Left ventricle myocardium superior (tissue), 1 donor: ENCODE measurements around the gene TMEM52. TPM values are rescaled to one million over a fixed set of nuclear protein-coding genes. Genes with fewer than 3 reads are reported as not detected.

Experiments
- ATAC-seq: fragments of 200-7000 bp; cut with Tn5 transposase; one replicate; pipeline ENCODE4 v1.9.1; 2020; ENCODE audit warnings: mild to moderate bottlenecking, moderate library complexity
- DNase-seq: peaks from one replicate; pipeline ENCODE4 v3.0.0-alpha.2; 2020
- intact Hi-C: fragments of 100-400 bp; cut with micrococcal nuclease; formaldehyde crosslinking; loops from one replicate; pipeline ENCODE4 v1.11.0; 2022
- total RNA-seq: library from RNA; stranded (reverse); fragmentation: NEBNext Ultra II Directional; extraction: Animal tissue kit (Norgen Biotek cat#: 25700); gene quantifications from one replicate; pipeline ENCODE4 v1.2.1, GENCODE V29; 2021
- donor health status: DM: no; HTN: yes; CAD: no; lungs with severe emphysema.

The TMEM52 gene
- total RNA-seq, 1 donor from 2014 or later, result 1.7 TPM

DNA sequence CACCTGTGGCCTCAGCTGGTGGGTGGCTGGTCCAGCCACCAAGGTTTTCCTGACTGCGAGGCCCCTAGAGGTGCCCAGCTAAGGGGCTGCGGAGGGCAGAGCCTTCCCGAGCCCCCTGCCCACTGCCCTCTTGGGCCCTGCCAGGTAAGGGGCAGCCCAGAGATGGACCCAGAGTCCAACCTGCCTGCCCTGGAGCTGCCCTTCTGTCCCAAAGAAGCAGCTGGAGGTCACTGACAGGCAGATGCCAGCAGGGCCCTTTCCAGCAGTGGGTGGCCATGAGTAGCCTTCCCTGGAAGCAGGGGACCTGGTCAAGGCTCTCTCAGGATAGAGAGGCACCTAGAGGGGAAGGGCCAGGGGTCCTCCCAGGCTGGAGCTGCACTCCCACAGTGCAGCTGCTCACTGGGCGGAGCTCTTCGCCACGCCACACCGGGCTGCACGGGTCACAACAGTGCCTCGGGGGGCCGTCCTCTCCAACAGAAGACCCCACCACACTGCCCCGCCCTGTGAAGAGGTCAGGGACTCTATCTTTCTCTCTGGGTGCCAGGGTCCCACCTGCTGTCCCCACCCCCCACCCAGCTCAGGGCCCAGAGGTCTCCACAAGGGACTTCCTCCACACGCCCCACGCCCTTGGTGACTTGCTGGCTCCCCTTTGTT, 17.3 kb downstream of the TMEM52 start:
- DNase-seq (peak; percentile 15), ATAC-seq (no peak)
- intact Hi-C loops, result no loop called here

DNA sequence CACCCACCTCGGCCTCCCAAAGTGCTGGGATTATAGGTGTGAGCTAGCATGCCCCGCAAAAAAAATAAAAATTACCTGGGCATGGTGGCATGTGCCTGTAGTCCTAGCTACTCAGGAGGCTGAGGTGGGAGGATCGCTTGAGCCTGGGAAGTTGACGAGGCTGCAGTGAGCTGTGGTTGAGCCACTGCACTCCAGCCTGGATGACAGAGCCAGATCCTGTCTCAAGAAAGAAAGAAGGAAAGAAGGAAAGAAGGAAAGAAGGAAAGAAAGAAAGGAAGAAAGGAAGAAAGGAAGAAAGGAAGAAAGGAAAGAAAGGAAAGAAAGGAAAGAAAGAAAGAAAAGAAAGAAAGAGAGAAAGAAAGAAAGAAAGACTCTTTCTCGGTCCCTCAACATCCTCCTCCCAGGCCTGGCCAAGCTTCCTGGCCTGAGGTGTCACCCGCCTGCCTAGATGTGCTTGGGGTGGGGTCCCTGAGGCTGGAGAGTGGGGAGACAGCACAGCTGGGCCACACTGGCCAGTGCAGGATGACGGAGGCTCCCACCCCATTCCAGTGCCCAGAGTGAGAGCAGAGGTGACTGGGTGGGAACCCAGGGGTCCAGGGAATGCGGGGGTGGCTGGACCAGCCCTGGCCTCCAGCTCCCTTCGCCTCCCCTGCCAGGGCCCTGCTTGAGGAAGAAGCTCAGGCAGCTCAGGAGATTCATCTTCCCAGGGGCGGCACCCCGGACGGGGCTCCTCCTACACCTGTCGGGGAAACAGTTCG, 18.0 kb downstream of the TMEM52 start:
- peak; percentile 8 for DNase-seq
- intact Hi-C loops, result no loop called here

DNA sequence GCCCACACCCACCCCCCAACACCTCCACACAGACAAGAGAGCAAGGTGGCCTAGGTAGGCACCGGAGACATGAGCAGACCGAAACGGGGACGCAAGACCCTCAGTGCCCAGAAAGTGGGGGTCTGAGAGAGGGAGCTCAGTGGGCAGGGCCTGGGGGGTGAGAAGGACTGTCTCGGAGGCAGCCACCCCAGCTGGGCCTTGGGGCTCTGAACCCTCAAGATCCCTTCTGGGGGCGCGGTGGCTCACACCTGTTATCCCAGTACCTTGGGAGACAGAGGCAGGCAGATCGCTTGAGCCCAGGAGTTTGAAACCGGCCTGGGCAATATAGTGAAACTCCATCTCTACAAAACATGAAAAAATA, 19.1 kb downstream of the TMEM52 start:
- DNase-seq, result no peak
- no peak for ATAC-seq
- intact Hi-C loops, result loop anchor here (10.0 kb wide), 1 partner anchor 125 kb away; the partner anchor contains the start of gene NADK

More for the DNA sequence above, 18.0 kb downstream of the TMEM52 start:
- ATAC-seq, result no peak

DNA sequence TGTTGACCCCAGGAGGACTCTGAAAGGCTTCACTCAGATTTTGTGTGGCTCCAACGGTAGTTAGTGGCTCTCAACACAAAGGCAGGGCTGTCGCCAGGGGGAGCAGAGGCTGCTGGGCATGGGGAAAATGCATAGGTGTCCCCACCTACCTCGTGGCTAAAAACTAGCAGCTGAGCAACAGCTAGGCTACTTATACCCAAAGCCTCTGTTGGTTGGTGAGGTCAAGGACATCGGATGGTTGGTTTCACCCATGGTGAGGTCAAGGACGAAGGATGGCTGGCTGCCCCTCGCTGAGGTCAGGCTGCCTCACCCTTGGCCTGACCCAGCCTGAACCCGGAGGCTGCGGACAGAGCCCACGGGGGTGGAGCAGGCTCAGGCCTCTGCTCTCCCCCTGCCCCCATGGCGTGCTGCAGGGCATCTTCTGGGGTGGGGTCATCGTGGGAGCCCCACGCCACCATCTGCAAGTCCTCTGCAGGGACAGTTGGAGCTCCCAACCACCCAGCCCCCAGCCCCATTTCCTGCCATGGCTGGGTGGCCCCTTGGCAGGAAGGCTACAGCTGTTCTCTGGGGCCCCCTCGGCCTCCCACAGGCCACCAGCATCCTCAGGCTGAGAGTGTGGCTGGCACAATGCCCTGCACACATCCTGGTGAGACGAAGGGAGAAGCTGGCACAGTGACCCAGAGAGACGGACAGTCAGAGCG, 19.7 kb downstream of the TMEM52 start:
- intact Hi-C loops, result loop anchor here (10.0 kb wide), 1 partner anchor 125 kb away; the partner anchor contains the start of gene NADK
- ATAC-seq (no peak), DNase-seq (no peak)

DNA sequence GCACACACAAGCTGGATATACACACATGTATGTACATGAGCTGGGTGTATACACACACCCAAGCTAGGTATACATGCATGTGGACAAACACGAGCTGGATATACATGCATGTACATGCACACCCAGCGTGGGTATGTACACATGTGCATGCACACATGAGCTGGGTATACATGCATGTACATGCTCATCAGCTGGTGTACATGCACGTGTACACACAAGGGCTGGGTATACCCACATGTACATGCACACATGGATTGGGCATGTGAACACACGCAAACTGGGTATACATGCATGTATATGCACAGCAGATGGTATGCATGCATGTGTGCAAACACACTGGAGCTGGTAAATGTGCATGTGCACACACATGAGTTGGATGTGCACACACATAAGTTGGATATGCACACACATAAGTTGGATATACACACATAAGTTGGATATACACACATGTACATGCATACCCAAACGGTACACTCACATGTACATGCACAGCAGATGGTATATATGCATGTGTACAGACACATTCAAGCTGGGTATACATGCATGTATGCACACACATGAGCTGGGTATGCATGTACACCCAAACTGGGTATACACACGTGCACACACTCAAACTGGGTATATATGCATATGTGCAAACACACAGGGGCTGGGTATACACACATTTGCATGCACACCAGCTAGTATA, 20.7 kb downstream of the TMEM52 start:
- no peak for ATAC-seq
- intact Hi-C loops, result loop anchor here (10.0 kb wide), 1 partner anchor 124 kb away; the partner anchor contains the start of gene NADK
- DNase-seq, result no peak

DNA sequence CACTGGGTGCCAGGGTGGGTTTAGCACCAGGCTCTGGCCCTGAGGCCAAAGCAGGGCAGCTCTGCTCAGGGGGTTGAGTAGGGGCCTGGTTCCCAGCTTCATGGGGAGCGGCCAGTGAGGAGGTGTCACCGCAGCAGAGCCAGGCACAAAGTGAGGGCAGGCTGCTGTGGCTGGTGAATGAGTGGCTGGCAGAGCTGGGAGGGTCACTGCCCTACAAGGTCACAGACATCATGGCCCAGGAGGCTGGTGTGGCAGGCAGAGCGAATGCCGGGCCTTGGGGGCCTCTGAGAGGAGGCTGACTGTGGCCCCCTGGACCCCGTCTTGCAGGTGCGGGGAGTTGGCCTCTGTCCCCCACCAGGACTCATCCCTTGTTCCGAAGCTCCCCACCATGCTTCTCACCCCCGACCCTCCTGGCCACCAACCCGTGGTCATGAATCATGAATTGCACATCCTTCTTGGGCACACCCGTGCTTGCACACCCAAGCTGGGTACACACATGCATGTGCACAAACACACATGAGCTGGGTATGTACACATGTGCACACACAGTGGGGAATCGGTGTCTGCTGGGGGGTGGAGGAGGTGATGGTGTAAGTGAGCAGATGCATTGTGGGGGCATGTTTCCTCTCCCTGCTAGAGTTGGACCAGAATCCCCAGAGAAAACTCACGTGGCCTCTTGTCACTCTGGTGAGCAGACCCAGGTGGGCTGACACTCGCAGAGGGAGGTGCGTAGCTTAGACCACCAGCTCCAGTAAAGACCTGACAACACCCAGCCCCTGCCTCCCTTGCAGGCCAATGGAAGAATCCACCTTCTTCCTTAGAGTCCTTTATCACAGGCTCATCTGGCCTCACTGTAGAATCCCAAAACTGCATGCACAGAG, 23.4 kb downstream of the TMEM52 start:
- ATAC-seq (no peak), DNase-seq (no peak)
- intact Hi-C loops, result loop anchor here (10.0 kb wide), 1 partner anchor 121 kb away; the partner anchor contains the start of gene NADK

DNA sequence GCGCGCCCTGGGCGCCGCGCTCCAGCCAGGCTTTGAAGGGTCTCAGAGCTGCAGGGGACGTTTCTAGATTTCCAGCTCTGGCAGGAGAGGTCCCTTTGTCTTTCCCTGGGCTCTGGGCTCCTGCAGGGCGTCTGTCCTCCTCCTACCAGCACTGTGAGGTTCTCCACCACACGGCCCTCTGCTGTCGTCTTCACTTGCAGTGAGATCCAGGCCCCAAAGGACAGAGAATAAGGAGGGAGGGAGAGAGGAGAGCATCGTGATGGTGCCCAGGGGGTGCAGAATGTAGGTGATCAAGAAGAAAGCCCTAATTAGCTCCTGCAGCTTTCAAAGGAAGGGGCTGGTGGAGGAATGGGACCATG, 24.0 kb downstream of the TMEM52 start:
- intact Hi-C loops, result loop anchor here (10.0 kb wide), 1 partner anchor 120 kb away; the partner anchor contains the start of gene NADK
- DNase-seq (no peak), ATAC-seq (no peak)

DNA sequence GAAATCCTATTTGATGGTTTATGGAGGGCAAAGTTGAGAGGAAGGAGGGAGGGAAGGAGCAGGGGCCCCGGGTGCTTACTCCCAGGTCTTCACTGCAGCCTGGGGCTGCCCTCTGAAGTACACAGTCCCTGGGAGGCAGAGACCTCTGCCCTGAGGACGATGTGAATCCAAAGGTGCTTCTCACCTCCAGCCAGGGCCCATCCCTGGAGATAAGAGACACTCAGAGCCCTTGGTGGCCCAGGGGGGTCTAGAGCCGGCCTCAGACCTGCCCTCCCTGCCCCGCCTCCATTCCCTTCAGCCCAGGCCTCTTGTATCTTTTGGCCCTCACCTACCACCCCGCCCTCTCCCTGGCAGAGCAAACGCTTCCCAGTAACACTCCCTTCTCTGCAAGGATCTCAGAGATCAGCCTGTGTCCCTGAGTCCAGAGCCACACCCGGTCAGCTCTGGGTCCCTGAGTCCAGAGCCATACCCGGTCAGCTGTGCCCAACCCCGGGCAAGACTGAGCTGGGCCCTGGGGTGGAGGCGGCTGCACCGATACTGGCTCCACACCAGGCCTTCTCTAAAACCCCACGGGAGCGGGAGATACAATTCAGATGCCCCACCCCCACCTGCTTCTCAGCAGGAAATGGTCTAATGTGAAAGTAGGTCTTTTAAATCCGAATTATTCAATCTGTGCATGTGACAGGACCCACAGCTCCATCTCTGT, 24.6 kb downstream of the TMEM52 start:
- peak; percentile 36 for ATAC-seq
- peak; percentile 70 for DNase-seq
- intact Hi-C loops, result loop anchor here (10.0 kb wide), 1 partner anchor 120 kb away; the partner anchor contains the start of gene NADK

DNA sequence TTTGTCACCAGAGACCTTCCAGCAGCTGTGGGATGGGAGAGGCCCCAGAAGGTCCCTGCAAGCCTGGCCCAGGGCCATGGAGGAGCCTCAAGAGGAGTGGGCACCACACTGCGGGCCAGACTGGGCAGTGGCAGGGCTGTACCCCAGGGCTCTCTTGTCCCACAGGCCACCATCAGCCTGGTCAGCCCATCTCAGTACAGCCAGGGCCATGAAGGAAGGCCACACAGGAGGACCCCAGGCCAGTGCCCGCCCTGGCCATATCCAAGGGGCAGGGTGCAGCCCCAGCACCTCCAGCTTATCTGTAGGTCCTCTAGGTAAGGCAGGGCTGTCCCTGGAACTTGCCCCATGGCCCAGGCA, 25.1 kb downstream of the TMEM52 start:
- ATAC-seq (no peak), DNase-seq (no peak)
- intact Hi-C loops, result loop anchor here (10.0 kb wide), 1 partner anchor 119 kb away; the partner anchor contains the start of gene NADK

DNA sequence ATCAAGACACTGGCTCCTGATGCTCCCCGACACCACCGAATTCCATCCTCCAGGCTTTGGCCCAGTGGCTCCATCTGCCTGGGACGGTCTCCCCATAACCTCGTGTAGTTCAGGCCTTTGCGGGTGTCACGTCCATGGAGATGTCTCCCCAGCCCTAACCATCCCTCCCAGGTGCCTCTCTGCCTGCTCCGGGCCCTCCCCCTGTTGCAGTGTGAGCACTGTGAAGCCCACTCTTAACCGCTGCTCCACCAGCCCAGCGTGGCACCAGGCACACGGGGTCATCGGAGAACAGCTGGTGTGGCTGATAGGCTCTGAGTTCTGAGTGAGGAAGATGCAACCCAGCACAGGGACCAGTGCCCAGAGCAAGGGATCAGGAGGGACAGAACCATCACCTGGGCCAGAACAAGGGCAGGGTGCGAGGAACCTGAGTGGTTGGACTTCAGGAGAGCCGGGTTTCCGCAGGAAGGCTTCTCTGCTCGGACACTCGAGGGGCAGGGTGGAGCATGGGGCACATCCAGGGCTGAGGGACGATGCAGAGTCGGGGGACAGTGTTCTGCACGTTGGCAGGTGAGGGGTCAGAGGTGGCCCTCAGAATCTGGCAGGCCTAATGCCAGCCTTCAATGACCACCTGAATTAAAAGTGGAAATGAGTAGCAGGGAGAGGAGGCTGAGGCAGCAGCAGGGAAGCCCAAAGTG, 25.6 kb downstream of the TMEM52 start:
- no peak for ATAC-seq
- intact Hi-C loops, result loop anchor here (10.0 kb wide), 1 partner anchor 119 kb away; the partner anchor contains the start of gene NADK

DNA sequence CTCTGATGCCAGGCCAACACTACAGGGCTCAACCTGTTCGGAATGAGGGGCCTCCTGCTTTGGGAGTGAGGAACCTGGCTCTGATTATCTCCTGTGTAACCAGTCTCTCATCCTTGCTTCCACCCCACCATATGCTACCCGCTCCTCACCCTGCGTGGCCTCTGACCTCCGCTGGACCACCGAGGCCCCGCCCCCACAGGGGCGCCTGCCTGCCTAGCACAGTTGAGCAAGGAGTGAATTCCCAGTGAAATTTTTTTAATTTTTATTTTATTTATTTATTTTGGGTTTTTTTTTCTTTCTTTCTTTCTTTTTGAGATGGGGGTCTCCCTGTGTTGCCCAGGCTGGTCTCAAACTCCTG, 26.3 kb downstream of the TMEM52 start:
- DNase-seq (no peak), ATAC-seq (no peak)
- intact Hi-C loops, result loop anchor here (10.0 kb wide), 1 partner anchor 118 kb away; the partner anchor contains the start of gene NADK

More for the DNA sequence above, 25.6 kb downstream of the TMEM52 start:
- no peak for DNase-seq

DNA sequence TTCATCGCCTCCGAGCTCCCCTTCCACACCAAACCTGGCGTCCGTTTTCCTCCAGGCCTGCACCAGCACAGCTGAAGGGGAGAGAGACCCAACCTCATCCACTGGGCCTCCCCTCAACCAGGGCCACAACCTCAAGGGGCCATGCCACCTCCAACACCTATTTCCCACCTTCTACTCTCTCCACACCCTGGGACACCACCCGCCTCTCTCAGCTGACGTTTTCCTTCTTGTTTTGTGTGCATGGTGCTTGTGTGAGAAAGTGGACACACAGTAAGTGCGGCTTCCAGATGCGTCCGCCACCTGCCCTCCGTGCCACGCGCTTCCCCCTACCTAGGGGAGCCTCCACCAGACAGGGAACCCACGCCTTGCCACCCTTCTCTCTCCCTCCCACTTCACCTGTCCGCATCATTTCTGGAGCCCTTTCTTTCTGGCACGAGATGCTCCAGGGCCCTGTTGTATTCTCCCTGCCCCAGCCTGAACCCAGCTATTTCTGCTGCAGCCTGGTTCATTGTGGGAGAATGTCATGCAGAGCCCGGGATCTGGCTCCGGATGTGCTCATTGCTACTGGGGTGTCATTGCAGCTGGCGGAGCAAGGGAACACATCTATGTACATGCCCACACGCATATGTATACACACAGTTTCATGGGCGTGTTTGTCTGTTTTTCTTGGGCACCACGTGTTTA, 26.9 kb downstream of the TMEM52 start:
- DNase-seq, result no peak
- no peak for ATAC-seq
- intact Hi-C loops, result loop anchor here (10.0 kb wide), 1 partner anchor 117 kb away; the partner anchor contains the start of gene NADK

DNA sequence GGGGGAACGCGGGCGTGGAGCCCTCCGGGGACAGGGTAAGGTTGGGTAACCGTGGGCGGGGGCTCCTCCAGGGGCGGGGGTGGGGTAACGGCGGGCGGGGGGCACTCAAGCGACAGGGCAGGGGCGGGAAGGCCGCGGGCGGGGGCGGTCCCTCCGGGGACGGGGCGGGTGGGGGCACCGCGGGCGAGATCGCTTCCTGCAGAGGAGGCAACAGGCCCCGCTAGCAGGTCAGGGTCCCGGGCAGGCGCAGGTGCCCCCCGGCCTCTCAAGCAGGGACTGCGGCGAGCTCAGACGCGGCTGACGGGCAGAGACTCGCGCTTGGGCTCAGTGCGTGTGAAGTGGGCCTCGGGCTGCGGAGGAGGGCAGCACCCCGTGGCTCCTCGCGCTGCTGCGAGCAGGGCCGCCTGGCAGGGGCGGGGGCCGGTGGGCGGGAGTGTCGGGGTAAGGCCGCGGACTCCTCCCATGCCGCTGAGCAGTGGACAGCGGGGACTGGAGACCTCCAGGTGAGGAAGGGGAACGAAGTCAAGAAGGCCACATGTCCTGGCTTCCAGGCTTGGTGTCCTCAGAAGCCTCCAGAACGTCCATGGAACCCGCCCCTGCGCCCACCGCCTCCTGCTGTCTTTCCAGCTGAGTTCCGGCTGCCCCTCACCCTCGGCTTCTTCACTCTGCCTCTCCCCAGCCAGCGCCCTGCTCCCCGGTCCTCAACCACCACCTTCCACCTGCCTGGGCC, 27.6 kb downstream of the TMEM52 start:
- peak; percentile 75 for ATAC-seq
- peak; percentile 87 for DNase-seq
- intact Hi-C loops, result loop anchor here (10.0 kb wide), 1 partner anchor 117 kb away; the partner anchor contains the start of gene NADK

DNA sequence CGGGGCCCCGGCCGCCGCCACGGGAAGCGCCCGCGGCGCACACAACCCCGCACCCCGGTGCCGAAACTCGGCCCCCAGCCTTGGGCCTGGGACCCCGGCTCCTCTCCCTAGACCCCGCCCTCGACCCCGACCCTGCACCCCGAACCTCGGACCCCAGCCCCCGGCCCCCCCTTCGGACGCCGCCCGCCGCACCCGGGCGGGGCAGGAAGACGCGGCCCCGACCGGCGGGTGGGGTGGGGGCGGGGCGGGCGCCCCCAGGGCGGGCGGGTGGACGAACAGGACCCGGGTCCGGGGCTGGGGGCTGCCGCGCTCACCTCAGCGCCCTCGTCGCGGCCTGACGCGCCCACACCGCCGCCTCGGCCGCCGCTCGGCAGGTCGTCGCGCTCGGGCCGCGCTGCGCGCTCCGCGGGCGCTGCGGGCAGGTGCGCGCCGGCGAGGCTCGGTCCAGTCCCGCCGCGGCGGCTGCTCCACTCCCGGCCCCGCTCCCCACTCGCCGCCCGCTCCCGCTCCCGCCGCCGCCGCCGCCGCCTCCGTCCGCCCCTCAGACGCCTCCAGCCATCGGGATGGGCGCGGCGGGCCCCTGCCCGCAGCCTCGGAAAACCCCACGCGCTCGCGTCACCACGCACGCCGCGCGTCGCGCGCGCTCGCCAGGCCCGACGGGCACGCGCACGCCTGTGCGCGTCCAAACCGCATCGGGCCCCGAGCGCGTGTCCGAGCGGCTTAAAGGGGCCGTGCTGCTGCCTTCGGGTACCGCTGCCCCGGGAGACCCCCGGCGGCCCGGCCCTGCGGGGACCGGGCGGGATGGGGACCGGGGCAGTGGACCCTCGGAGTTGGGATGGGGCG, 28.4 kb downstream of the TMEM52 start, which contains the start of gene GNB1:
Gene GNB1 (minus strand): TSS at position 582 of the 843 bp plus-strand sequence. CDS start 65,634 bp downstream, outside the sequence.
- ATAC-seq (peak; percentile 87), DNase-seq (peak; percentile 95)
- intact Hi-C loops, result loop anchor here (10.0 kb wide), 1 partner anchor 116 kb away; the partner anchor contains the start of gene NADK
